Endothelial cell (in vitro differentiated cells): Measurements from ENCODE around the gene TMEM273. TPM values are rescaled to one million over a fixed set of nuclear protein-coding genes. Genes with fewer than 3 reads are reported as not detected.

Experiments
- DNase-seq: peaks from one replicate; pipeline ENCODE4 v3.0.0; 2021; ENCODE audit warnings: low spot score
- H3K27ac Mint-ChIP-seq: one replicate; pipeline ENCODE4 v1.8.0; 2021; ENCODE audit warnings: mixed read lengths, inconsistent platforms; ENCODE audit not compliant: unreplicated experiment
- H3K27me3 Mint-ChIP-seq: one replicate; pipeline ENCODE4 v1.8.0; 2021; ENCODE audit warnings: mild to moderate bottlenecking, moderate library complexity, mixed read lengths, inconsistent platforms; ENCODE audit not compliant: unreplicated experiment
- H3K36me3 Mint-ChIP-seq: one replicate; pipeline ENCODE4 v1.8.0; 2021; ENCODE audit warnings: mild to moderate bottlenecking, low read depth, mixed read lengths, inconsistent platforms; ENCODE audit not compliant: unreplicated experiment
- H3K4me1 Mint-ChIP-seq: one replicate; pipeline ENCODE4 v1.8.0; 2021; ENCODE audit warnings: mild to moderate bottlenecking, mixed read lengths, inconsistent platforms; ENCODE audit not compliant: unreplicated experiment
- H3K4me3 Mint-ChIP-seq: one replicate; pipeline ENCODE4 v1.8.0; 2021; ENCODE audit warnings: mild to moderate bottlenecking, mixed read lengths, inconsistent platforms; ENCODE audit not compliant: unreplicated experiment
- H3K9me3 Mint-ChIP-seq: one replicate; pipeline ENCODE4 v1.8.0; 2021; ENCODE audit warnings: mixed read lengths, inconsistent platforms; ENCODE audit not compliant: unreplicated experiment
- CTCF ChIP-seq: fragments of 200-600 bp; sonication (generic); IDR thresholded peaks from one replicate; pipeline ENCODE4 v1.5.0; 2021; ENCODE audit warnings: antibody characterized with exemption; ENCODE audit not compliant: unreplicated experiment
- total RNA-seq: library from RNA; stranded (reverse); fragmentation: NEBNext Ultra II Directional; extraction: Animal tissue kit (Norgen Biotek cat#: 25700); gene quantifications from one replicate; pipeline ENCODE4 v1.2.1, GENCODE V29; 2021; ENCODE audit not compliant: unreplicated experiment

The TMEM273 gene
- total RNA-seq, 1 donor from 2014 or later: 1.6 TPM

DNA sequence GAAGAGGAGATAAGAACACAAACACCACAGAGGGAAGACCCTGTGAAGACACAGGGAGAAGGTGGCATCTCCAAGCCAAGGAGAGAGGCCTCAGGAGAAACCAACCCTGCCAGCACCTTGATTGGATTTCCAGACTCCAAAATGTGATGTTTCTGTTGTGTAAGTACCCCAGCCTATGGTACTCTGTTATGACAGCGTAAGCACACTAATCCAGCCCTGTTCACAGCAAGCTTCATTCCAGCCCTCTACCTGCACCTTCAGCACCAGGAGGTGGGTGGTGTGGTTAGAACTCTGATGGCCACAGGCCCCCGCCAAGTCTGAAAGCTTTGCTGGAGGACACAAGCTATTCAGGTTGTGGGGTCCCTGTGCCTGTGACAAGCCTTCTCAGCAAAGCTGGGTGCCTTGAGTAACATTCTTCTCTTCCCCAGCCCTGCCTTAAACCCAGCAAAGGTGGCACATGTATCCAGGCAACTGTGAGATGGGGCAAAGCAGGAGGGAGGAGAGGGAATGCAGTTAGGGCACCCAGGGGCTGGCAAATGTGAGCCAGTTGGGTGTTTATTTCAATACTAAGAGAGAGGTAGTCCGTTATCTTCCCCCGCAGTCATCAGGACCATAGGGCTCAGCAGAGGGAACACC lies 77.4 kb downstream of the TMEM273 start:
- no peaks in the 10 kb centered on the region for H3K4me1 Mint-ChIP-seq
- no peak for TF ChIP-seq CTCF
- H3K27ac Mint-ChIP-seq: no peak overlapping the region
- H3K4me3 Mint-ChIP-seq: no peak overlapping the region
- DNase-seq: no peak
- no peaks in the 10 kb centered on the region for H3K27me3 Mint-ChIP-seq
- no peaks in the 10 kb centered on the region for H3K36me3 Mint-ChIP-seq
- no peaks in the 10 kb centered on the region for H3K9me3 Mint-ChIP-seq

DNA sequence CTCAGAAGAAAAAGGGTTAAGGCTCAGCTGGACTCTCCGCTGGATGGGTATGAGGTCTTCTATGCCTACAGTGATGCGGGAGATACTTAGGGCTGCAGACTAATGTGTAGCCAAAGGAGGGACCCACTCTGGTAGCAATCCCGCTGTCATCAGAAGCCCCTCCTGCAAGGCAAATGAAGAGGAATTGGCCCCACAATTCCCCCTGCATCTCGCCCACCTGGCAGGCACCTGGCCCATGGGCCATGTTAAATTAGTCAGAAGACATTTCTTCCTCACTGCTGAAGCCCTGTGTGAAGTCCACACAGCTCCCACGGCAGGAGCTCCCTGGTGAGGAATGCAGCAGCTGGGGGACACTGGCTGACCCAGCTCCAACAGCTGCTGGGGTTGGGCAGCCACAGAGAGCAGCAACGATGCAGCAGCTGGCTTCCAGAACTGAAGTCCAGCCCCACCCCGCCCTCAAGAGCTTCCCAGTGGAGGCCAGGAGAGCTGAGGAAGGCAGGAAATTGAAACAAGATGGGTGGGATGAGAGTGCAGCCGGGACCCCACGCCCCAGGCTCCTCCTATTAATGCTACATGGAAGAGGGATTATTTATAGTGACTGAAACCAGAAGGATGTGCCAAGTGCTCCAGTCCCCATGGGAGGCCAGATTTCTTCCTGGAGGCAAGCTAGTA lies 78.4 kb downstream of the TMEM273 start:
- Mint-ChIP-seq H3K4me3 (no peak overlapping the region), H3K9me3 (no peaks in the 10 kb centered on the region), H3K27ac (no peak overlapping the region), H3K27me3 (peaks cover 2% of the 10 kb centered on the region), H3K4me1 (no peaks in the 10 kb centered on the region), H3K36me3 (no peaks in the 10 kb centered on the region)
- no peak for TF ChIP-seq CTCF
- DNase-seq: no peak

DNA sequence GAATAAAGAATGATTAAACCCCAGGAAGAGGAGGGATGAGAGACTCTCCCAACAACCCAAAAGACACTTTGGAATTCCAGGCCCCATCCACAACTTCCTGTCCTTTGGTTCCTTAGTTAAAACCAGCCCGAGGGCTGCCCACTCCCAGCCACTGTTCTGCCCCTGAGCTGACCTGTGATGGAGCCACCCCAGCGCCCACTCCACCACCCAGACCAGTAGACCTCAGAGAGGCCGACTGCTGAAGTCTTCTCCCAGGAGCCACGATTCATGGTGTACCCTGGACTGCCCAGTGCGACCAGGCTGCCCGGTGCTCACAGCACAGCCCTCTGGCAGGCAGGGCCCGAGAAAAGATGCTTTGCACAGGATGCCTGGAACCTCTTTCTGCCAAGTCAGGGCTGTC lies 79.5 kb downstream of the TMEM273 start:
- H3K4me1 Mint-ChIP-seq: no peaks in the 10 kb centered on the region
- no peak for TF ChIP-seq CTCF
- H3K27me3 Mint-ChIP-seq: peaks cover 2% of the 10 kb centered on the region
- no peak overlapping the region for H3K27ac Mint-ChIP-seq
- H3K9me3 Mint-ChIP-seq: no peaks in the 10 kb centered on the region
- DNase-seq: no peak
- no peak overlapping the region for H3K4me3 Mint-ChIP-seq
- no peaks in the 10 kb centered on the region for H3K36me3 Mint-ChIP-seq

DNA sequence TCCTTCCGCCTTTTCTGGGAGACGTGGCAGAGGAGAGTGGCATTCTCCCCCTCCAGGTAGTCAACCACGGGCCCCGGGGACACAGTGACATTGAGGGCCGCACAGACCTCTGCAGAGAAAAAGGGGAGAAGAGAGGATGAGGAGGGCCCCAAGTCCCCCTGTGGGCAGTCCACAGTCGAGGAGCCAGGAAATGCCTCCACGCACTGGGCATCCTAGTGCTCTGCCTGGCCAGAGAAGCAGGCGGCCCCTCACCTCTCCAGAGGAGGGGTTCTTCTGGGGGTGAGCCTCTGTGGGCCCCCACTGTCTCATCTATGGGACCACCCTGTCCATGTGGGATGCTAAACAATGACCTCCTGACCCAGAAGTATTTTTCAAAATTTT lies 80.3 kb downstream of the TMEM273 start:
- no peaks in the 10 kb centered on the region for H3K36me3 Mint-ChIP-seq
- H3K27ac Mint-ChIP-seq: no peak overlapping the region
- H3K4me1 Mint-ChIP-seq: no peaks in the 10 kb centered on the region
- no peak for TF ChIP-seq CTCF
- DNase-seq: no peak
- no peak overlapping the region for H3K4me3 Mint-ChIP-seq
- H3K9me3 Mint-ChIP-seq: no peaks in the 10 kb centered on the region
- H3K27me3 Mint-ChIP-seq: peaks cover 2% of the 10 kb centered on the region

GRCh38 chr10:49107111-49107886 lies 80.9 kb downstream of the TMEM273 start:
- Mint-ChIP-seq H3K27me3 (peaks cover 2% of the 10 kb centered on the region), H3K27ac (no peak overlapping the region), H3K36me3 (no peaks in the 10 kb centered on the region), H3K4me3 (no peak overlapping the region), H3K4me1 (no peaks in the 10 kb centered on the region), H3K9me3 (no peaks in the 10 kb centered on the region)
- TF ChIP-seq CTCF: no peak
- DNase-seq: no peak
